Measurements from ENCODE around the gene PRRT1B.
"Not testable (repeated sequence)": the region's sequence is repeated elsewhere in the genome, so short reads cannot be mapped to it uniquely, and the experiment has no call there.

Gene PRRT1B

DNA sequence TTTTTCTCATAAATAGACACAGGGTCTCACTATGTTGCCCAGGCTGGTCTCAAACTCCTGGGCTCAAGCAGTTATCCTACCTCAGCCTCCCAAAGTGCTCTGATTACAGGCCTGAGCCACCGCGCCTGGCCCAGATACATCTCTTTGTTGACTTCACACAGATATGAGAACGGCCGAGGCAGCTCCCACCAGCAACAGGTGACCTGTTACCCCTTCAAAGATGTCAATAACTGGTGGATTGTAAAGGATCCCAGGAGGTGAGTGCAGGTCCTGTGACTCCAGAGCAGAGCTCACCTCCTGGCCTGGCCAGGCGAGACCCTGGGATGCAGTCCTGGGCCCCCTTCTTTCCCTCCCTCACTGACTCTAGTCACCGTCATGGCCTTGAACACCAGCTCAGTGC, 33.4 kb upstream of the PRRT1B start:
- H3K4me1 ChIP-seq (ENCODE audit: control insufficient read depth in 1 of 2, insufficient read depth in 2 of 2, low read length in 2 of 2) = peaks cover 0 to 4% of the 10 kb centered on the region in 2 donors
- H3K27ac ChIP-seq (ENCODE audit: low read length) = no peak overlapping the region
- no peaks in the 10 kb centered on the region for H3K9me3 ChIP-seq (ENCODE audit: control insufficient read depth in 1 of 2, low read length in 2 of 2)
- H3K4me3 ChIP-seq (ENCODE audit: low read depth in 1 of 2, low read length in 2 of 2) = no peak overlapping the region
- no peaks in the 10 kb centered on the region for H3K27me3 ChIP-seq (ENCODE audit: low read depth, low read length)
- H3K36me3 ChIP-seq (ENCODE audit: control insufficient read depth in 1 of 2, insufficient read depth in 2 of 2, low read length in 2 of 2) = peaks cover 35 to 90% of the 10 kb centered on the region in 2 donors

GRCh38 chr9:131513177-131513576, 32.1 kb upstream of the PRRT1B start:
- no peaks in the 10 kb centered on the region for H3K27me3 ChIP-seq (ENCODE audit: low read depth, low read length)
- no peak overlapping the region for H3K27ac ChIP-seq (ENCODE audit: low read length)
- H3K9me3 ChIP-seq (ENCODE audit: control insufficient read depth in 1 of 2, low read length in 2 of 2) = no peaks in the 10 kb centered on the region
- peaks cover 37 to 84% of the 10 kb centered on the region in 2 donors for H3K36me3 ChIP-seq (ENCODE audit: control insufficient read depth in 1 of 2, insufficient read depth in 2 of 2, low read length in 2 of 2)
- H3K4me1 ChIP-seq (ENCODE audit: control insufficient read depth in 1 of 2, insufficient read depth in 2 of 2, low read length in 2 of 2) = peaks cover 0 to 11% of the 10 kb centered on the region in 2 donors
- no peak overlapping the region for H3K4me3 ChIP-seq (ENCODE audit: low read depth in 1 of 2, low read length in 2 of 2)

DNA sequence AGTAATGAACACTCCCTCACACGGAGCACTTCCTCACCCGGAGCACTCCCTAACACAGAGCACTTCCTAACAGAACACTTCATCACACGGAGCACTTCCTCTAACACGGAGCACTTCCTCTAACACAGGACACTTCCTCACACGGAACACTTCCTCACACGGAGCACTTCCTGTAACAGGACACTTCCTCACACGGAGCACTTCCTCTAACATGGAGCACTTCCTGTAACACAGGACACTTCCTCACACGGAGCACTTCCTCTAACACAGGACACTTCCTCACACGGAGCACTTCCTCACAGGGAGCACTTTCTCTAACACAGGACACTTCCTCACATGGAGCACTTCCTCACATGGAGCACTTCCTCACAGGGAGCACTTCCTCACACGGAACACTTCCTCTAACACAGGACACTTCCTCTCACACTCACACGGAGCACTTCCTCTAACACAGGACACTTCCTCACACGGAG, 29.7 kb upstream of the PRRT1B start:
- not testable (repeated sequence) for H3K27me3 ChIP-seq (ENCODE audit: low read depth, low read length); H3K4me3 ChIP-seq (ENCODE audit: low read depth in 1 of 2, low read length in 2 of 2); H3K9me3 ChIP-seq (ENCODE audit: control insufficient read depth in 1 of 2, low read length in 2 of 2); H3K27ac ChIP-seq (ENCODE audit: low read length)
- Histone ChIP-seq H3K36me3 (ENCODE audit: control insufficient read depth in 1 of 2, insufficient read depth in 2 of 2, low read length in 2 of 2) (peaks cover 49 to 89% of the 10 kb centered on the region in 2 donors), H3K4me1 (ENCODE audit: control insufficient read depth in 1 of 2, insufficient read depth in 2 of 2, low read length in 2 of 2) (peaks cover 0 to 16% of the 10 kb centered on the region in 2 donors)

- H3K36me3 ChIP-seq (ENCODE audit: control insufficient read depth in 1 of 2, insufficient read depth in 2 of 2, low read length in 2 of 2) = peaks cover 51 to 89% of the 10 kb centered on the region in 2 donors
- no peaks in the 10 kb centered on the region for H3K9me3 ChIP-seq (ENCODE audit: control insufficient read depth in 1 of 2, low read length in 2 of 2)
- H3K27ac ChIP-seq (ENCODE audit: low read length) = no peak overlapping the region
- H3K4me1 ChIP-seq (ENCODE audit: control insufficient read depth in 1 of 2, insufficient read depth in 2 of 2, low read length in 2 of 2) = peaks cover 0 to 16% of the 10 kb centered on the region in 2 donors
- no peaks in the 10 kb centered on the region for H3K27me3 ChIP-seq (ENCODE audit: low read depth, low read length)
- H3K4me3 ChIP-seq (ENCODE audit: low read depth in 1 of 2, low read length in 2 of 2) = no peak overlapping the region
Measured at GRCh38 chr9:131516100-131516499, 29.2 kb upstream of the PRRT1B start.

GRCh38 chr9:131516930-131517329, 28.4 kb upstream of the PRRT1B start:
- Histone ChIP-seq H3K27me3 (ENCODE audit: low read depth, low read length) (no peaks in the 10 kb centered on the region), H3K36me3 (ENCODE audit: control insufficient read depth in 1 of 2, insufficient read depth in 2 of 2, low read length in 2 of 2) (peaks cover 58 to 89% of the 10 kb centered on the region in 2 donors)

GRCh38 chr9:131517761-131518190, 27.5 kb upstream of the PRRT1B start:
- H3K36me3 ChIP-seq (ENCODE audit: control insufficient read depth in 1 of 2, insufficient read depth in 2 of 2, low read length in 2 of 2) = peaks cover 54 to 90% of the 10 kb centered on the region in 2 donors
- no peaks in the 10 kb centered on the region for H3K9me3 ChIP-seq (ENCODE audit: control insufficient read depth in 1 of 2, low read length in 2 of 2)
- no peaks in the 10 kb centered on the region for H3K27me3 ChIP-seq (ENCODE audit: low read depth, low read length)
- H3K4me3 ChIP-seq (ENCODE audit: low read depth in 1 of 2, low read length in 2 of 2) = no peak overlapping the region
- no peak overlapping the region for H3K27ac ChIP-seq (ENCODE audit: low read length)
- H3K4me1 ChIP-seq (ENCODE audit: control insufficient read depth in 1 of 2, insufficient read depth in 2 of 2, low read length in 2 of 2) = peaks cover 0 to 16% of the 10 kb centered on the region in 2 donors

More at GRCh38 chr9:131516930-131517329, 28.4 kb upstream of the PRRT1B start:
- Histone ChIP-seq H3K27ac (ENCODE audit: low read length) (no peak overlapping the region), H3K4me3 (ENCODE audit: low read depth in 1 of 2, low read length in 2 of 2) (no peak overlapping the region), H3K4me1 (ENCODE audit: control insufficient read depth in 1 of 2, insufficient read depth in 2 of 2, low read length in 2 of 2) (peaks cover 0 to 16% of the 10 kb centered on the region in 2 donors), H3K9me3 (ENCODE audit: control insufficient read depth in 1 of 2, low read length in 2 of 2) (no peaks in the 10 kb centered on the region)

DNA sequence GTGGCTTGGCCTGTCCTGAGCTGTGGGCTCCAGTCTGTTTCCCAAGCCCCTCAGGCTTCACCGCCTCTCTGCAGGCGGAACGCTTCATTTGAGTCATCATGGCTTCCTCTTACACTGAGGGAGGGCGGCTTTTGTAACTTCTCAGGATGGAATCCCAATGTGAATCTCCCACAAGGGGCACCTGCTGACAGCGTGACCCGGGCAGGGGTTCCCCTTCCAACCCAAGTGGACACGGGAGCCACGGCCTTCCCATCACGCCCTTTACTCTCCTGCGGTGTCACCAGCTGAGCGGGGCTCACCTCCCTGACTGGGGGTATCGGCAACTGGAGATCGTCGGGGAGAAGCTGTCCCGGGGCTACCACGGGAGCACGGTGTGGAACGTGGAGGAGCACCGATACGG, 26.8 kb upstream of the PRRT1B start:
- Histone ChIP-seq H3K4me1 (ENCODE audit: control insufficient read depth in 1 of 2, insufficient read depth in 2 of 2, low read length in 2 of 2) (peaks cover 0 to 16% of the 10 kb centered on the region in 2 donors), H3K9me3 (ENCODE audit: control insufficient read depth in 1 of 2, low read length in 2 of 2) (no peaks in the 10 kb centered on the region), H3K36me3 (ENCODE audit: control insufficient read depth in 1 of 2, insufficient read depth in 2 of 2, low read length in 2 of 2) (peaks cover 59 to 88% of the 10 kb centered on the region in 2 donors), H3K4me3 (ENCODE audit: low read depth in 1 of 2, low read length in 2 of 2) (no peak overlapping the region), H3K27me3 (ENCODE audit: low read depth, low read length) (no peaks in the 10 kb centered on the region), H3K27ac (ENCODE audit: low read length) (no peak overlapping the region)

GRCh38 chr9:131520503-131520902, 24.8 kb upstream of the PRRT1B start:
- Histone ChIP-seq H3K36me3 (ENCODE audit: control insufficient read depth in 1 of 2, insufficient read depth in 2 of 2, low read length in 2 of 2) (peaks cover 65 to 84% of the 10 kb centered on the region in 2 donors), H3K27ac (ENCODE audit: low read length) (no peak overlapping the region), H3K9me3 (ENCODE audit: control insufficient read depth in 1 of 2, low read length in 2 of 2) (no peaks in the 10 kb centered on the region), H3K27me3 (ENCODE audit: low read depth, low read length) (no peaks in the 10 kb centered on the region), H3K4me3 (ENCODE audit: low read depth in 1 of 2, low read length in 2 of 2) (no peak overlapping the region), H3K4me1 (ENCODE audit: control insufficient read depth in 1 of 2, insufficient read depth in 2 of 2, low read length in 2 of 2) (peaks cover 0 to 16% of the 10 kb centered on the region in 2 donors)

- H3K4me3 ChIP-seq (ENCODE audit: low read depth in 1 of 2, low read length in 2 of 2) = no peak overlapping the region
- H3K27ac ChIP-seq (ENCODE audit: low read length) = no peak overlapping the region
- H3K9me3 ChIP-seq (ENCODE audit: control insufficient read depth in 1 of 2, low read length in 2 of 2) = no peaks in the 10 kb centered on the region
- peaks cover 66 to 80% of the 10 kb centered on the region in 2 donors for H3K36me3 ChIP-seq (ENCODE audit: control insufficient read depth in 1 of 2, insufficient read depth in 2 of 2, low read length in 2 of 2)
- peaks cover 0 to 16% of the 10 kb centered on the region in 2 donors for H3K4me1 ChIP-seq (ENCODE audit: control insufficient read depth in 1 of 2, insufficient read depth in 2 of 2, low read length in 2 of 2)
- no peaks in the 10 kb centered on the region for H3K27me3 ChIP-seq (ENCODE audit: low read depth, low read length)
Measured at GRCh38 chr9:131521203-131521602, 24.1 kb upstream of the PRRT1B start.

DNA sequence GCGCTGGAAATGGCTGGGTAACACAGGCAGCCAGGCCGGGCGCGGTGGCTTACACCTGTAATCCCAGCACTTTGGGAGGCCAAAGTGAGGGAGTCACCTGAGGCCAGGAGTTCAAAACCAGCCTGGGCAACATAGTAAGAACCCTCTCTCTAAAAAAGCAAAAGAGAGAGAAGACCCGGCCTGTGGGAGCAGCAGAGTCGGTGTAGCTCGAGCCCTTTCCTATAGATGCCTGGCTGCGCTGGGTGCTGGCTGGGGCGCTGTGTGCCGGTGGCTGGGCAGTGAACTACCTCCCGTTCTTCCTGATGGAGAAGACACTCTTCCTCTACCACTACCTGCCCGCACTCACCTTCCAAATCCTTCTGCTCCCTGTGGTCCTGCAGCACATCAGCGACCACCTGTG, 23.5 kb upstream of the PRRT1B start:
- Histone ChIP-seq H3K4me3 (ENCODE audit: low read depth in 1 of 2, low read length in 2 of 2) (no peak overlapping the region), H3K36me3 (ENCODE audit: control insufficient read depth in 1 of 2, insufficient read depth in 2 of 2, low read length in 2 of 2) (peaks cover 66 to 80% of the 10 kb centered on the region in 2 donors), H3K9me3 (ENCODE audit: control insufficient read depth in 1 of 2, low read length in 2 of 2) (no peaks in the 10 kb centered on the region)

GRCh38 chr9:131522257-131523085, 22.9 kb upstream of the PRRT1B start:
- no peaks in the 10 kb centered on the region for H3K27me3 ChIP-seq (ENCODE audit: low read depth, low read length)
- no peaks in the 10 kb centered on the region for H3K9me3 ChIP-seq (ENCODE audit: control insufficient read depth in 1 of 2, low read length in 2 of 2)
- H3K4me1 ChIP-seq (ENCODE audit: control insufficient read depth in 1 of 2, insufficient read depth in 2 of 2, low read length in 2 of 2) = peaks cover 0 to 10% of the 10 kb centered on the region in 2 donors
- no peak overlapping the region for H3K27ac ChIP-seq (ENCODE audit: low read length)
- H3K4me3 ChIP-seq (ENCODE audit: low read depth in 1 of 2, low read length in 2 of 2) = no peak overlapping the region
- peaks cover 64 to 78% of the 10 kb centered on the region in 2 donors for H3K36me3 ChIP-seq (ENCODE audit: control insufficient read depth in 1 of 2, insufficient read depth in 2 of 2, low read length in 2 of 2)

More for the DNA sequence above, 23.5 kb upstream of the PRRT1B start:
- Histone ChIP-seq H3K27ac (ENCODE audit: low read length) (no peak overlapping the region), H3K27me3 (ENCODE audit: low read depth, low read length) (no peaks in the 10 kb centered on the region), H3K4me1 (ENCODE audit: control insufficient read depth in 1 of 2, insufficient read depth in 2 of 2, low read length in 2 of 2) (peaks cover 0 to 13% of the 10 kb centered on the region in 2 donors)

Measured in muscle layer of duodenum (tissue), 2 donors.